Measurements from ENCODE around the gene IGFALS.

The IGFALS gene

GRCh38 chr16:1775006-1775845 is 18.3 kb downstream of the IGFALS start:
- no peak for FAIRE-seq

GRCh38 chr16:1774448-1774780 is 19.1 kb downstream of the IGFALS start:
- FAIRE-seq, result no peak

- FAIRE-seq, result no peak
These were observed 19.6 kb downstream of the IGFALS start for GRCh38 chr16:1773703-1774447.

DNA sequence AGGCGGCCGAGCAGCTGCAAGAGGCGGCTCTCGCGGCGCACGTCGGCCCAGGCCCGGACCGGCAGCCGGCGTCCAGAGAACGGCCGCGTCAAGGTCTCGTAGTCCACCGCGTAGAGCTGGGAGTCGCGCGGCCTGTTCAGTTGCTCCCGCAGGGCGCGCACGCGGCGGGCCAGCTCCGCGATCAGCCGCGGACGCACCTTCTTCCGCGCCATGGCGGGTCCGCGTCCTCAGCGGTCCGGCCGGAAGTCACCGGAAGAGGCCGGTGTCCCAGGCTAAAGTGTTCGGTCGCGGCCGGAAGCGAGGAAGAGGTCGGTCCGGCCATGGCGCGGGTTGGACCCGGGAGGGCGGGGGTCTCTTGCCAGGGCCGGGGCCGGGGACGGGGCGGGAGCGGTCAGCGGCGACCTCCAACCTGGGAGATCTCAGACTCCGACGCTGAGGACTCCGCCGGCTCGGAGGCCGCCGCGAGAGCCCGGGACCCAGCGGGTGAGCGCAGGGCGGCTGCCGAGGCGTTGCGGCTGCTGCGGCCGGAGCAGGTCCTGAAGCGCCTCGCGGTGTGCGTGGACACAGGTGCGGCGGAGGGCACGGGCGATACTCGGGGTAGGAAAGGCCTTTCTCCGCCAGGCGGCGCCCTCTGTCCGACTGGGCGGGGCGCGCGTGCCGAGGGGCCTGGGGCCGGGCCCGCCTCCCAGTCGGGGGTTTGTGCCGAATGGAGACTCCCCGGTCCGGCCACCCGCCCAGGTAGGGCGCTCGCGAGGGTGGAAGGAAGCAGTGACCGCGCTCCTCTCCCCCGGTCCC is 20.4 kb downstream of the IGFALS start, which contains the start of gene MRPS34:
Gene MRPS34, minus strand, starts transcription at position 227 of the 795 bp plus-strand sequence. Its CDS starts 15 bp downstream, at position 212.
- no peak for FAIRE-seq

- FAIRE-seq, result no peak
These were observed 21.1 kb downstream of the IGFALS start, which contains the start of gene EME2 for GRCh38 chr16:1772362-1772907. TSS of gene EME2 (plus strand) at chr16:1772810. CDS start at chr16:1773228, 418 bp downstream.

DNA sequence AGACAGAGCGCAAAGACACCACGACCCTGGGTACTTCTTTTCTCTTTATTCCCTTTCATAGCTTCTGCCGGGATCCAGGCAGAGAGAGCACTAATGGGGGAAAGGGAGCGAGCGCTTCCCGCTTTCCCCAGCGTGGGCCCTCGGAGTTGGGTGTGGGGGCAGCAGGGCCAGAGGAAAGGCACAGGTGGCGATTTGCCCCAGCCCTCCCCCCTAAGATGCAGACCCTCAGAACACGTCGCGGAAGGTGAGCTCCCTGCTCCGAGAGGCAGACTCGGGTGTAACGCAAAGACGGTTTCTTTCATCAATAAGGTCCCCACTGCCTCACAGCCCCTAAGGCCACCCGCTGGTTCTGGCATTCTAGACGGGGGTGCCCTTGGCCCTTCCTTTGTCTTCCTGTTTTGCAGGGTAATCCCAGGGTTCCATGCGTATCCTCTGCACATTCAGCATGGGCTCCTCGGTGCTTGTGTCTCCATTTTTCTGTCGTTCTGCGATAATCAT is 21.6 kb downstream of the IGFALS start:
- no peak for FAIRE-seq

GRCh38 chr16:1771188-1771863 is 22.2 kb downstream of the IGFALS start, which contains the start of gene NME3:
TSS of gene NME3 (minus strand) at chr16:1771543. CDS start at chr16:1771534, 9 bp downstream.
- FAIRE-seq, result no peak

DNA sequence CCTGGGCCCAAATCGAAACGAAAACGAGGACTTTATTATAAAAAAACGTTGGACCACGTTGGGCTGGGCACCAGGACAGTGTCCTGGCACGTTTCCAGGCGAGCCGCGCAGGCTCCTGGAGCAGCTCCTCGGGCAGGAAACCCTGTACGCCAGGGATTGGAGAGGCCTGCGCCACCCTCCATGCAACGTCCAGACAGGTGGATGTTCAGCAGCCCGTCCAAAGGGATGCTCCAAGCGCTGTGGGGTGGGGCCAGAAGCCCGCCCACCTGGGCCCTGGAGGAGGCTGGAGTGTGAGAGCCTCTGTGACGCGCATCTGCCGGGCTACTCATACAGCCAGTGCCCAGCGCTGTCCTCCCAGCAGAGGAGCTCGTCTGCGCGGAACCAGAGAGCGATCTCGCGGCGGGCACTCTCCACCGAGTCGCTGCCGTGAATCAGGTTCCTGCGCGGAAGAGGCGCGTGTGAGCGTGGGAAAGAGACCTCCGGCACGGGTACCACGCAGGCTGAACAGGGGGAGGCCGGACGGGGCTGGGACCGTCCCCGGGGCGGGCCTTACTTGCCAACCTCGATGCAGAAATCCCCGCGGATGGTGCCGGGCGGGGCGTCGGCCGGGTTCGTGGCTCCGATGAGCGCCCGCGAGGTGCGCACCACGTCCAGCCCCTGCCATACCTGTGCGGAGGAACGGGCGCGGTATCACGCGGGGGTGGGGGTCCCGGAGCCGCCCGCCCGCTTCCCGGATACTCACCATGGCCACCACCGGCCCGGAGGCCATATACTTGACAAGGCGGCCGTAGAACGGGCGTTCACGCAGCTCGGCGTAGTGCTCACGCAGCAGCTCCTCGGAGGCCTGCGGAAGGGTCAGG is 22.9 kb downstream of the IGFALS start:
- FAIRE-seq, result no peak

GRCh38 chr16:1769402-1770300 is 23.9 kb downstream of the IGFALS start:
- FAIRE-seq, result no peak

- no peak for FAIRE-seq
These were observed 24.6 kb downstream of the IGFALS start for GRCh38 chr16:1768767-1769401.

DNA sequence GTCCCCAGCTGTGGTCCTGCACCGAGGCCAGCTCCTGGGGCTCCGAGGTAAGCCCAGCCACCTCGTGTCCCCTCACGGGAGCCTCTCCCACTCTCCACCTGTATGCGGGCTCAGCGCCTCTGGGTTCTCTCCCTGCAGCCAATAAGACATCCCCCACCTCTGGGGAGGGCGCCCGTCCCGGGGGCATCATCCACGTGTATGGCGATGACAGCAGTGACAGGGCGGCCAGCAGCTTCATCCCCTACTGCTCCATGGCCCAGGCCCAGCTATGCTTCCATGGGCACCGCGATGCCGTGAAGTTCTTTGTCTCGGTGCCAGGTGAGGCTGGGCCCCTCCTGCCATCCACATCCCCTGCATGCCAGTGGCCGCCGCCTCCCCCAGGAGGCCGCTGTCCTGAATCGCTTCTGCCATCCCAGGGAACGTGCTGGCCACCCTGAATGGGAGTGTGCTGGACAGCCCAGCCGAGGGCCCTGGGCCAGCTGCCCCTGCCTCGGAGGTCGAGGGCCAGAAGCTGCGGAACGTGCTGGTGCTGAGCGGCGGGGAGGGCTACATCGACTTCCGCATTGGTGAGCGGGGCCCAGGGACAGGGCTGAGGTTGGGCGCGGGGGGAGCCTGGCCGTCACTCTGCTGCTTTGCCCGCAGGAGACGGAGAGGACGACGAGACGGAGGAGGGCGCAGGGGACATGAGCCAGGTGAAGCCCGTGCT is 25.3 kb downstream of the IGFALS start:
- no peak for FAIRE-seq

DNA sequence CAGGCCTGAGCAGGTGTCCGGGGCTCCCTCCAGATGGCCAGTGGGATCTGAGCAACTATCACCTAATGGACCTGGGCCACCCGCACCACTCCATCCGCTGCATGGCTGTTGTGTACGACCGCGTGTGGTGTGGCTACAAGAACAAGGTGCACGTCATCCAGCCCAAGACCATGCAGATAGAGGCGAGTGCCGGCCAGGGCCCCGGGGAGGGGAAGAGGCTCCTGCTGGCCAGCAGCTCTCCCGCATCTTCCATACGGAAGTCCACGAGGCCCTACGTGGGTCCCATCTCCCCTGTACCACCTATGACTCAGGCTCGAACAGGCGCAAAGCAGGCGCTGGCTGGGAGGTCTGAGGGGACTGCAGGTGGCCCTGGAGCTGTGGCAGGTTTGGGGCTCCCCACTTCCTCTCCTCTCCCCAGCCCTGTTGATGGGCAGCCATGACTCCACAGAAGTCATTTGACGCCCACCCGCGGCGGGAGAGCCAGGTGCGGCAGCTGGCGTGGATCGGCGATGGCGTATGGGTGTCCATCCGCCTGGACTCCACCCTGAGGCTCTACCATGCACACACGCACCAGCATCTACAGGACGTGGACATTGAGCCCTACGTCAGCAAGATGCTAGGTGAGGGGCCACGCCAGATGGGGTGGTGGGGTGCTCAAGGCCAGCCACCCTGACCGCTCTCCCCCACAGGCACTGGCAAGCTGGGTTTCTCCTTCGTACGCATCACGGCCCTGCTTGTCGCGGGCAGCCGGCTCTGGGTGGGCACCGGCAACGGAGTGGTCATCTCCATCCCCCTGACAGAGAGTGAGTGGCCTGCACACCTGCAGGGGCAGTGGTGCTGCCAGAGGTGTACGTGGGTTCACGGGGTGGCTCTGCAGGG is 26.1 kb downstream of the IGFALS start:
- no peak for FAIRE-seq

GRCh38 chr16:1766701-1767100 is 26.8 kb downstream of the IGFALS start:
- FAIRE-seq, result no peak

DNA sequence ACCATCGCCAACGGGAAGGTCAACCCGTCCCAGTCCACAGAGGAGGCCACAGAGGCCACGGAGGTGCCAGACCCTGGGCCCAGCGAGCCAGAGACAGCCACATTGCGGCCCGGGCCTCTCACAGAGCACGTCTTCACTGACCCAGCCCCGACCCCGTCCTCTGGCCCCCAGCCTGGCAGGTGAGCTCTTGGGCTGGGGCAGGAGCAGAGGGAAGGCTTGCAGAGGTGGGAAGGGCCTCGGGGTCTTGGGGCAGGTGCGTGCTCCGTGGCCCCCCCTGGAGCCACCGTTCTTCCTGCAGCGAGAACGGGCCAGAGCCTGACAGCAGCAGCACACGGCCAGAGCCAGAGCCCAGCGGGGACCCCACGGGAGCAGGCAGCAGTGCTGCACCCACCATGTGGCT is 27.3 kb downstream of the IGFALS start:
- no peak for FAIRE-seq

DNA sequence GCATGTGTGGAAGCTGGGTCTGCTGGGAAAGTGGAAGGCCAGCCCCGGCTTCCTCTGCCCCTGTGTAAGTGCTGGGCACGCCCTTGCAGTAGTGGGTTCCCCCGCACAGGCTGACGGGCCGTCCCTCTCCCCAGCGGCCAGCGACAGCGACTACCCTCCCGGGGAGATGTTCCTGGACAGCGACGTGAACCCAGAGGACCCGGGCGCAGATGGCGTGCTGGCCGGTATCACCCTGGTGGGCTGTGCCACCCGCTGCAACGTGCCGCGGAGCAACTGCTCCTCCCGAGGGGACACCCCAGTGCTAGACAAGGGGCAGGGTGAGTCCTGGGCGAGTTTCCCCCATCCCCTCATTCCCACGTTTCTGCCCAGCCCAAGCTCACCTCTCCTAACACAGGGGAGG is 27.7 kb downstream of the IGFALS start:
- no peak for FAIRE-seq

- FAIRE-seq, result no peak
These were observed 28.5 kb downstream of the IGFALS start for GRCh38 chr16:1764971-1765370.
